ENCODE measurements around the gene PBOV1. TPM values are rescaled to one million over a fixed set of nuclear protein-coding genes. Genes with fewer than 3 reads are reported as not detected.

PBOV1 gene
- total and polyA plus RNA-seq, 12 donors: not detected

DNA sequence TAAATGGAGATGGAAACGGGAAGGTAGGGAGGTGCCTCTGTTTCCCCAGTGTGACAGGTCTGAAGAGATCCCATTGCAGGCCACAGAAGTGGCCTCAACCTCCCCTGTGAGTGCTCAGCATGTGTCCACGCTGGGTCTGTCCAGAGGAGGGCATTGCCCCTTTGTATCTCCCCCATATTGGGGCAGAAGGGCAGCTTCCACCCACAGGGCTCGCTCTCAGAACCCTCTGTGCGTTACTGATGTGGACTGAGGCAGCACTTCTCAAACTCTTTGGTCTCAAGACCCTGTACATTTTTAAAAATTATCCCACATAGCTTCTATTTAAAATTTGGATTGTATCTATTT lies 34.5 kb downstream of the PBOV1 start:
- intact Hi-C loops (cut with DNase I): no loop called here
- no peaks in the 10 kb centered on the region for H3K27me3 ChIP-seq
- no peak for DNase-seq
- no peak overlapping the region for H3K4me3 ChIP-seq
- 73 to 78% (median 76%) methylated on average over 4 of the region's 4 CpGs for WGBS, 4 donors
- H3K27ac ChIP-seq: no peak overlapping the region
- TF ChIP-seq, protein P1, sequence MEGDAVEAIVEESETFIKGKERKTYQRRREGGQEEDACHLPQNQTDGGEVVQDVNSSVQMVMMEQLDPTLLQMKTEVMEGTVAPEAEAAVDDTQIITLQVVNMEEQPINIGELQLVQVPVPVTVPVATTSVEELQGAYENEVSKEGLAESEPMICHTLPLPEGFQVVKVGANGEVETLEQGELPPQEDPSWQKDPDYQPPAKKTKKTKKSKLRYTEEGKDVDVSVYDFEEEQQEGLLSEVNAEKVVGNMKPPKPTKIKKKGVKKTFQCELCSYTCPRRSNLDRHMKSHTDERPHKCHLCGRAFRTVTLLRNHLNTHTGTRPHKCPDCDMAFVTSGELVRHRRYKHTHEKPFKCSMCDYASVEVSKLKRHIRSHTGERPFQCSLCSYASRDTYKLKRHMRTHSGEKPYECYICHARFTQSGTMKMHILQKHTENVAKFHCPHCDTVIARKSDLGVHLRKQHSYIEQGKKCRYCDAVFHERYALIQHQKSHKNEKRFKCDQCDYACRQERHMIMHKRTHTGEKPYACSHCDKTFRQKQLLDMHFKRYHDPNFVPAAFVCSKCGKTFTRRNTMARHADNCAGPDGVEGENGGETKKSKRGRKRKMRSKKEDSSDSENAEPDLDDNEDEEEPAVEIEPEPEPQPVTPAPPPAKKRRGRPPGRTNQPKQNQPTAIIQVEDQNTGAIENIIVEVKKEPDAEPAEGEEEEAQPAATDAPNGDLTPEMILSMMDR (IDR thresholded peaks at IDR 0.05): no peak
- TF ChIP-seq POLR2A (IDR thresholded peaks at IDR 0.05): no peak
- H3K36me3 ChIP-seq (replicated peaks in 1 of 2): no peaks in the 10 kb centered on the region
- H3K9me3 ChIP-seq (replicated peaks in 1 of 3): no peaks in the 10 kb centered on the region
- no peaks in the 10 kb centered on the region for H3K4me1 ChIP-seq (replicated peaks in 1 of 2)

DNA sequence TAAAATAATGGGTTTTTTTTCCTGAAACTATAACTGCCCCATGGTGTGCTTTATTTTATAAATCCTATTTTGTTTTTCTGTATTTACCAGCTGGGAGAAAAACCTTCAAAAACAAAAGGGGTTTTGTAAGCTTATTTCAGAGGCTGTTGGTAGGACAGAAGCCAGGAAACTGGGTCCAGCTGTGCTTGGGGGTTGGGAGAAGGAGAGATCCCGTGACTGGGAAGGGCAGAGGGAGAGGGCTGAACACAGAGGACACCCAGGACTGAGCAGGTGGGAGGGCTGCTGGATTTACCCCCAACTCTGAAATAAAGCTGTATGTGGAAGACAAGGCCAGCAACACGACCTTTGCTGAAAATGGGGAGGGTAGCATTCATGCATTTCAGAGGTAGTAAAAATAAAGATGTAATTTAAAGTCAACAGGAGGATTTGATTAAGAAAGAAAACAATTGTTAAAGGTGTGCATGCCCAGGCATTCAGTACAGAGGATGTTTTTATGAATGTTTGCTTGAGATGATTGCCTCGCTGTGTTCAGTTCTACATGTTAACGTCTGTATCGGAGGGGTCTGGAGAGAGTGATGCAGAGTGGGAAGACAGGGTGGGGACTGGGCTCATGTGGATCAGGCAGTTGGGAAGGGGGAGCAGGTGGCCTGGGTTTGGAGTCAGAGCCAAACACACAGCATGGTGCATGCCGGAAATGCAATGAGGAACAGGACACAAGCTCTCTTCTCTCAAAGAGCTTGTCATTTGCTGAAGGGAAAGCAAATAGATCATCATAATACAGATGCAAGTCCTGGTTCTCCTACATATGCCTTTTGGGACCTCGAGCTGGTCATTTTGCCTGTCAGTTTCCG lies 35.1 kb downstream of the PBOV1 start:
- TF ChIP-seq, protein P1 (IDR thresholded peaks at IDR 0.05): no peak
- TF ChIP-seq POLR2A (IDR thresholded peaks at IDR 0.05): no peak
- Histone ChIP-seq H3K9me3 (replicated peaks in 1 of 3) (no peaks in the 10 kb centered on the region), H3K36me3 (replicated peaks in 1 of 2) (no peaks in the 10 kb centered on the region), H3K27me3 (no peaks in the 10 kb centered on the region), H3K4me1 (replicated peaks in 1 of 2) (no peaks in the 10 kb centered on the region), H3K4me3 (no peak overlapping the region), H3K27ac (no peak overlapping the region)
- 58 to 63% (median 61%) methylated on average over 8 of the region's 8 CpGs for WGBS, 4 donors
- intact Hi-C loops (cut with DNase I): no loop called here
- no peak for DNase-seq

DNA sequence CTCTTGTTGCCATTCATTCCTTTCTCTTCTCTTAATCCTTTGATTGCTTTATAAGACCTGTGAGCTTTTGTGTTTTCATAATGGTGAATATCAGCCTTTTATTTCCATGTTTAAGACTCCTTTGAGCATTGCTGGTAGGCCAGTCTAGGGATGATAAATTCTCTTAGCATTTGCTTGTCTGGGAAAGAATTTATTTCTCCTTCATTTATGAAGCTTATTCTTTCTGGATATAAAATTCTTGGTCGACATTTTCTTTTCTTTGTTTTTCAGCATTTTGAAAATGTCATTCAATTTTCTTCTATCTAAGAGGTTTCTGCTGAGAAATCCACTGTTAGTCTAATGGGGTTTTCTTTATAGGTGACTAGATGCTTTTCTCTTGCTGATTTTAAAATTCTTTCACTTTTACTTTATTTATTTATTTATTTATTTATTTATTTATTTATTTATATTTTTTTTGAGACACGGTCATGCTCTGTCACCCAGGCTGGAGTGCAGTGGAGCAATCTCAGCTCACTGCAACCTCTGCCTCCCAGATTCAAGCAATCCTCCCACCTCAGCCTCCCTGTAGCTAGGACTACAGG lies 41.5 kb downstream of the PBOV1 start:
- 91 to 96% (median 94%) methylated on average over 2 of the region's 2 CpGs for WGBS, 4 donors
- TF ChIP-seq, protein P1 (IDR thresholded peaks at IDR 0.05): no peak
- no peak for TF ChIP-seq POLR2A (IDR thresholded peaks at IDR 0.05)
- Histone ChIP-seq H3K9me3 (replicated peaks in 1 of 3) (no peaks in the 10 kb centered on the region), H3K4me3 (no peak overlapping the region), H3K27ac (no peak overlapping the region), H3K36me3 (replicated peaks in 1 of 2) (no peaks in the 10 kb centered on the region), H3K27me3 (no peaks in the 10 kb centered on the region), H3K4me1 (replicated peaks in 1 of 2) (no peaks in the 10 kb centered on the region)
- intact Hi-C loops (cut with DNase I): no loop called here
- no peak for DNase-seq

DNA sequence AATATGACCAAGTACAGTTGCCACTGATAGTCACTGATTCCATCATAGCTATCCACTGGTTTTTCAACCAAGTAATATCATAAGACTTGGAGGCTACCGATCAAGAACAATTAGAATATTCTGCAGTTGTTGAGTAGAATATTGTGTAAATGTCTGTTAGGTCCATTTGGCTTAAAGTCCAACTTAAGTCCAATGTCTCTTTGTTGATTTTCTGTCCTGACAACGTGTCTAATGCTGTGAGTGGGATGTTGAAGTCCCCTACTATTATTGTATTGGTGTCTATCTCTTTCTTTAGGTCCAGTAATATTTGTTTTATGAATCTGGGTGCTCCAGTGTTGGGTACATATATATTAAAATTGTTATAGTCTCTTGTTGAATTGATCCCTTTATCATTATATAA lies 42.7 kb downstream of the PBOV1 start:
- TF ChIP-seq POLR2A (IDR thresholded peaks at IDR 0.05): no peak
- TF ChIP-seq, protein P1 (IDR thresholded peaks at IDR 0.05): no peak
- H3K4me1 ChIP-seq (replicated peaks in 1 of 2): no peaks in the 10 kb centered on the region
- WGBS, 4 donors: 73 to 87% (median 82%) methylated on average over 2 of the region's 2 CpGs
- DNase-seq: no peak
- no peak overlapping the region for H3K27ac ChIP-seq
- no peaks in the 10 kb centered on the region for H3K9me3 ChIP-seq (replicated peaks in 1 of 3)
- H3K4me3 ChIP-seq: no peak overlapping the region
- no peaks in the 10 kb centered on the region for H3K36me3 ChIP-seq (replicated peaks in 1 of 2)
- intact Hi-C loops (cut with DNase I): no loop called here
- H3K27me3 ChIP-seq: no peaks in the 10 kb centered on the region

Other genes with a start within 250 kb of the PBOV1 start
- 10 to 100 TPM in 4 of 9 donors, 1 to 10 TPM in 4, under 1 TPM in 1; 0.17 to 15.0 (median 8.8) TPM for gene PERP, start 111.1 kb downstream of the PBOV1 start, total RNA-seq
- 10 to 100 TPM in 1 of 3 donors, 1 to 10 TPM in 2; 4.8 to 11.9 (median 5.5) TPM for gene PERP, start 111.1 kb downstream of the PBOV1 start, polyA plus RNA-seq
- gene ARFGEF3, start 56.6 kb downstream of the PBOV1 start, total RNA-seq: 10 to 100 TPM in 1 of 9 donors, 1 to 10 TPM in 2, under 1 TPM in 5, not detected in 1; 0.06 to 10.9 (median 0.71) TPM
- 1 to 10 TPM in 2 of 3 donors, under 1 TPM in 1; 0.91 to 7.2 (median 3.3) TPM for gene ARFGEF3, start 56.6 kb downstream of the PBOV1 start, polyA plus RNA-seq
- not detected for gene SMIM28, start 159.4 kb upstream of the PBOV1 start, total RNA-seq
- not detected for gene SMIM28, start 159.4 kb upstream of the PBOV1 start, polyA plus RNA-seq
- gene HEBP2, start 185.7 kb upstream of the PBOV1 start, total RNA-seq: 10 to 100 TPM; 22.3 to 76.9 (median 50.1) TPM
- gene HEBP2, start 185.7 kb upstream of the PBOV1 start, polyA plus RNA-seq: 10 to 100 TPM; 33.9 to 55.9 (median 49.6) TPM